DMS53 treated with DMSO at 0.1 percent for 48 hours (cell line): ENCODE measurements around the gene PDE4D.

Source experiments
- DNase-seq: peaks from one replicate; lab custom pipeline; 2025; ENCODE audit not compliant: unreplicated experiment; lab: John Stamatoyannopoulos, UW

The PDE4D gene

DNA sequence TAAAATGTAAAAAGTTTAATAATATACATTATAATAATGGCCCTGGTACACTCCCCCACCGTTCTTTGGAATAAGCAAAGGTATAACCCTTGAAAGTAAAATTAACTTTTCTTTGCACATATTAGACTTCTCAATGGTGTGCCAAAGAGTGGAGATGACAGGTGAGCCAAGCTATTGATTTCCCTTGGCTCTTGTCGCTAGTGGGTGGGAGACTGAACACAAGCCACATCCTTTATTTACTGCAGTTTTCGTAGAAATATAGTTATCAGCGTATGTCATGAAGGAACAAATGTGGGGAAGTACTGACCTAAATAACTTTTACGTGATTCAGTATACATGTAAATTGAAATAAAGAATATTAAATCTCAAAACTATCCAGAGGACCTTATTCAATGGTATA, 761.4 kb downstream of the PDE4D start:
- DNase-seq = no peak

DNA sequence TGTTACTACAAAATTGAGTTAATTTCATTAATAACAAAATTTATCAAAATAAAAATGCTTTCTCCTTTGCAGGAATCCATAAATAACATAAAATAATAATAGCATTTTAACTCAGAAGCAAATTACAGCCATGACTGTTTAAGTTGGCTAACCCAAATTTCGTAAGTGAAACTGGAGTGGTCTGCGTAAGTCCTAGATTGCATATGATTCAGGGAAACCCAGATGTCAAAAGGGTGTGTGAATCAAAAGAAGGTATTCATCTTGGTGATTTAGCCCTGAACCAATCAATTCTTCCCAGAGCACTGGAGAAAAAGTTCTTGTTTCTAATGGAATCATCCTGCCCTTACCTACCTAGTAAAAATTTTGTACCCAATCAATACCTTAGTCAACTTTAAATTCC, 763.1 kb downstream of the PDE4D start:
- DNase-seq = no peak

DNA sequence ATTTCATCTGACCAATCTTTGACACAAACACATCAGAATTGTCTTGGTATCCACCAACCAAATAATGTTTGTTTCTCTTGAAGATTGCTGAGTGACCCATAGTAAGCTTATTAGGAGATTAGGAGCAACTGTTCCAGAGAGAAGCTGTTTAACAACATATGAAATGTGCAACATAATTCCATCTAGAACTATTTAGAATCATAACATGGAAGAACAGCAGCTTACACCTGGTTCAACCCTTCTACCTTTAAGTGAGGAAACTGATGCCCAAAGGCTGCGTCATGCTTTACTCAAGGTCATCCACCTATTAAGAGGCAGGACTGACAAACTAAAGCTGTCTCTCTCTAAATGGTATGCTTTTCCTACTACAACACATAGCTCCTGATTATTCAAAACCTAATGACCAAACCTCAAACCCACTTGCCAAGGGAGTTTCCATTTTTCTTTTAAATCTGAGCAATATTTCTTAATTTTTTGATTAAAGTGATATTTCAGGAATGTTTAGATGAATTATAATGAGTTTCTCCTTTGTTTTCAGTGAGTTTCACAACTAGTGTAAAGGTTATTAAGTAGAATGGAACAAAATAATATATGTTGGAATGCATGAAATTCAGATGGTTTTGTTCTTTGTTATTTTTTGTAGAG, 764.8 kb downstream of the PDE4D start:
- DNase-seq = no peak

GRCh38 chr5:59126708-59127573, 766.6 kb downstream of the PDE4D start:
- peak; percentile 72 for DNase-seq

DNA sequence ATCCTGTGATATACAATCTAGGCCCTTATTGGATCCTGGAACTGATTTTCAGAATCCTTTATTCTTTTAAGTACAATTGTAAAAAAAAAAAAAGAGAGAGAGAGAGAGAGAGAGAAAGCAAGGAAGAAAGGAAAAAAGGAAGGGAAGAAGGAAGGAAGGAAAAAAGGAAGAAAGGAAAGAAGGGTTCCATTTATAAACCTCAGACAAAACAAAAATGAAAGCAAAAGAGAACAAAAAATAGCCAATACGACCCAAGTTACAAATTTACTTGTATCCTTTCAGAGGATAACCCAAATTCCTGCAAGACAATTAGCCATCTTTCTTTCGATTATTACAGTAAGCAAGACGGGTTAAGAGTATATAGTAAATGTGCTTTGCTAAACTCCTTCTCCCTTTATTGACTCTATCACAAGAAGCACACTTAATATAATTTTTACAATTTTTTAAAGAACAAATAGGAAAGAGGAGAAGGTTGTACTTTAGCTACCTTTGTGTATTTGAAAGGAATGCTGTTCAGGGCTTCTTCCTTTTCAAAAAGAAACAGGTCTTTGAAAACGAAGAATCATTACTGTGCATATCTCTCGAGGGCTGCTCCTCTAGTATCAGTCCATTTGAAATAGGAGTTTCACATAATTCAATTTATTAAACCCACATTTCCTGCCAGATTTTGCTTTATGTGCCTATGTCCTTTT, 767.4 kb downstream of the PDE4D start:
- DNase-seq = no peak

DNA sequence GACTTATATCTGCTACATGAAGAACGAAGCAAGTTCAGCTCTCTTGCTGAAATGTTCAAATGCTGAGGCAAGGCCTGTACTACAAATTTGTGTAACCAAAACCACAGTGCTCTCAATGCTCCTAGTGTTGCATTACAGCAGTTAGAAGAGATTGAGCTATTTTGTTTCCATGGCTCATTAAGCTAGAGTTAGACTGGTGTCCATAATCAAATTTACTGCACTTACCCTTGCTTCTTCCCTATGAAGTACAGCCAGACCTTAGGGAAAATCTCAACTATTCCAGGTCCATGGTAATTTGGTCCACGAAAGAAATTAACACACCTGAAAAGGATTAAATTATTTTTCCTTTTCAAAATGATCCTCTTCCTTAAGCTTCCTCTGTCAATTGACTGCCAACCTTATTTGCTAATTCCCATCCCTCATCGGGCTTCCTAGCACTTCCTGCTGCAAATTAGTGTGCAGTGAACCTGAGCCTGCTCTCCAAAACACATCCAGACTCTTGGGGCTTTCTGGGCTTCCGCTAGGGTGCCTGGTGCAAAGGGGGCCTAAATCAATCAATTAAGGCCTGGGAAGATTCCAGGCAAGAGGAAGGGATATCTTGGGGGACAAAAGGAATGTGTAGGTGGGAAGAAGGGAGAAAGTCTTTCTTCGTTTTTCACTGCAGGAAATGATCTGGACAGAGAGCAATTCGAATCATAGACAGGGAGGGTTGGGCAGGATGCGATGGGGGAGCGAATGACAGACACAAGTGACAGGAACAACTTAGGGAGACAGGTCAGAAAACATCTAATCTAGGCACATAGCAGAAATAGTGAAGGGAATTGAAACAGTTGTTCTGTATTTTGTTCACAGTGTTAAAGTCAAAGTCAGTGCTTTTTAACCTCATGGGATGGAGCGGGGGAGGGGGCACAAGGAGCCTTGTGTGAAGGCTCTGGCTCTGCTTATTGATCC, 768.2 kb downstream of the PDE4D start:
- peak; percentile 23 for DNase-seq

DNA sequence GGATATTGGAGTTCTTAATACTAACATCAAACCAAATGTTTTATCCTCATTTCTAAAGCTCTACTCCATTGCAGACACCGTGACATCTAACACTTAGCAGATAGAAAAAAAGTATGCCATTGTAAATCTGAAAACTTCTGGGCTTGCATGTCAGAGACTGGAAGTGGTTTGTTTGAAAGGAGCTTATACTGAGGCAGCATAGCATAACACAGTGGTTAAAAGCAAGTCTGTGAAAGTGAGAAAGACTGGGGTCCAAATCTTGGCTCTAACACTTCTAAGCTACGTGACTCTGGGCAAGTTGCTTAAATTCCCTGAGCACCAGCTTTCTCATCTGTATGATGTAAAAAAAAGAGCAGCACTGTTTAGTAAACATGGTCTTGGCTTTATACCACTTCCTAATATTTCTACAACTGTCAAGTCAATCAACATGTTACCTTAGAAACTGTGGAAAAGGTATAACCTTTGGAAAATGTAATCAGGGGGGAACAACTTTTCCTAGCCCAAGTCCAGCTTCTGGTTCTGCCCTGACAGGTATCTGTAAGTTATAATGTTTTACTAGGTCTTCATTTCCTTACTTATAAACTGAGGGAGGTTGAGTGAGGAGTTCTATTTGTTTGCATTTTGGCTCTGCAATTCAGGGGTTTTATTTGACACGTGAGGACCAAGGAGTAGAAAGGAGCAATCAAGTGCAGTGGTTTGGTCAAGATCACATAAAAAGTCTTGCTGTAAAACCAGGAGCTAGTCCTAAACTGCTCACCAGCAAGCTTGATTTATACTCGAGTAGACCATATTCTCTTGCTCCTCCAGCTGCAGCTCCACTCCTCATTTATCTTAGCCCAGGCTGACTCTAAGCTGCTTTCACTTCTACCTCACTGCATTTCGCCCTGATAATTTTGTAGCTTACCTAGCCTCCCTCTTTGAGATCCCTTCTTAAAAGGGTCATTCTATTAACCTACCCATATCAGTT, 769.6 kb downstream of the PDE4D start:
- DNase-seq = no peak

DNA sequence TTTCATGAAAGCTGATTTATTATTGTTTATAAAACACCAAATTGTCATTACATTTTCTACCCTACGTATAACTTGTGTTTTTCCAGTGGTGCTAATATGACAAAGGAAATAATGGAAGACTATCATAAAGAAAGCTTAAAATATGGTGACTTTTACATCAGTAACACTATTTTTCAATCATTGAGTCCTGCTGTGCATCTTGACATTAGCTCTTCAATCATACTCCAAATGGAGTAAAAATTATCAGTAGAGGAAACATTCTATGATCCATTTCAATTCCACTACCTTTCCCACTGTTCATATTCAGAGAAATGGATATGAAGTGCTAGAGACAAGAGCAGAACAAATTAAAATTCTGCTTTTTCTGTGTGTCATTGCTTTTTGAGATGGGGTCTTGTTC, 774.0 kb downstream of the PDE4D start:
- DNase-seq = no peak

DNA sequence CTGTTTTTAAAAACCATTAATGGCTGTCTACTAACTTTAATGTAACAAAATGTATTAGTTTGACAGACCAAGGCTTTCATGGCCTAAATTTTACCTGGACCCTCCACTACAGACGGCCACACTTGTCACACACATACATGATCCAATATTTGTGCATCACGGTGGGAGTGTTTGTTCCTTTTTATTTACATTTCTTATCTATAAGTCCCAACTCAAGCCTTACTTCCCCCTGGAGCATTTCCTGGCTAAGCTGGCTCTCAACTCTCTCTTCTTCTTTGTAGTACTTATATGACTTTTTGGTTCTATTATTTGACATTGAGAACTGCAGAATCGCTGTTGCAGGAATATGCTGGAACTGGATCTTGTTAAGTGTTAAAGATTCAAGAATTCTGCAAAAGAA, 776.2 kb downstream of the PDE4D start:
- no peak for DNase-seq

DNA sequence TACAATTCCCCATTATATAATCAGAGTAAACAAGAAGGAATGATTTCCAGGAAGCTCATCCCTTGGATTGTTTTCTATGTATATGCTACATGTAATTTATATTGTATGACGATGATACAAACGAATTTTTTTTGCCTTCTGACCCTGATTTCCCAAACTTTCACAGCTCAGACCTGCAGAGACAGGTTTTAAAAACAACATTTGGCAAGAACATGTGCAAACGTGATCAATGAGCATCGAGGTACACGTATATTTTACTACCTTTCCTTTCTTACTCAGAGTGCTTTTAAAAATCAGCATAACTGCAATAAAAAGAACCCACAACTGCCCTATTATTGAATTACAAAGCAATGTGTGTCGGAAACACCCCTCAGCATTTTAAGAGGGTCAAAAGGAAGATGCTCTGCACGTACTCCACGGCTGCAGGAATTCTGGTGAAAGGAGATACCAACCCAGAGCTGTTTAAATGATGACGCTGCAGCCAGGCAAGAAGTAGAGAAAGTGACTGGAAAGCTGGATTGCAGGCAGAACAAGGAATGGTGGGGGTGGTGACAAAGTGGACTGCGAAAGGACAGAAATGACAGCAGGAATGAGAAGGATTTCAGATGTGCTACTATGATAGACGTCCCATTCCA, 777.2 kb downstream of the PDE4D start:
- no peak for DNase-seq

DNA sequence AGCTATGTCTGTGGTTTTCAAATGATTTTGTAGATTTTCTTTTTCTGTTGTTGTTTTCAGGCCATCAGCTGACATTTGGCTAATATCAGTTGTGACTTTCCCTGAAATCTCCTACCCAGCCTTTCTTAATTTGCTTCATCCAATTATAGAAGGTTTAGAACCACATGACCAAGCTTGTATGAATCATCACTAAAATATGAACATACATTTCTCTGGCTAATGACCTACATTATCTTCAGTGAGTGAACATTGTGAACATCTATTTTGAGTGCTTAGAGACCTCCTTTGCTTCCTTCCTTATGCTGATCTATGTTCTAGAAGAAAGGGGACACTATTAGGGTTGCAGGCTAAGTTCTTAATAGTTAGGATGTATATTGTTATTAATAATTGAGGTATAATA, 778.2 kb downstream of the PDE4D start:
- no peak for DNase-seq

DNA sequence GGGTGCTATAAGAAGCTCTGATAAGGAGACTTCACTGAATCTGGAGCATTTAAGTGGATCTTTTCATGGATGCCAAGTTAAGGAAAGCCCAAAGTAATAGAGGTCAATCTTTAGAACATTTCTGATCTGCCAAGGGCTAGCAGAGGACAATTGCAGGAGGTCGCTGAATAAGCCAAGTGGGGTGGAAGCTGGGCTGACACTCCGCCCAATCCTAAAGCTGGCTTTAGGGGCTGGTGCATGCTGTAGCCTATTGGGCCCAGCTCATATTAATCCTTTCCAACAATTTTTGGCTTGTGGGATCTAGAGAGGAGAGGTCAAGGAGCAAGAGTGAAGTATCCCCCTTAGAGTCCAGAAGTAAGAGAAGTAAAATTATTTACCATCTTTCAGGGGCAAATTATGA, 784.1 kb downstream of the PDE4D start:
- no peak for DNase-seq

GRCh38 chr5:59107692-59108091, 785.8 kb downstream of the PDE4D start:
- DNase-seq = no peak

GRCh38 chr5:59104400-59105127, 789.0 kb downstream of the PDE4D start:
- DNase-seq = no peak

GRCh38 chr5:59103303-59103702, 790.2 kb downstream of the PDE4D start:
- no peak for DNase-seq

GRCh38 chr5:59102437-59102836, 791.1 kb downstream of the PDE4D start:
- DNase-seq = no peak

GRCh38 chr5:59100875-59101274, 792.7 kb downstream of the PDE4D start:
- DNase-seq = no peak

DNA sequence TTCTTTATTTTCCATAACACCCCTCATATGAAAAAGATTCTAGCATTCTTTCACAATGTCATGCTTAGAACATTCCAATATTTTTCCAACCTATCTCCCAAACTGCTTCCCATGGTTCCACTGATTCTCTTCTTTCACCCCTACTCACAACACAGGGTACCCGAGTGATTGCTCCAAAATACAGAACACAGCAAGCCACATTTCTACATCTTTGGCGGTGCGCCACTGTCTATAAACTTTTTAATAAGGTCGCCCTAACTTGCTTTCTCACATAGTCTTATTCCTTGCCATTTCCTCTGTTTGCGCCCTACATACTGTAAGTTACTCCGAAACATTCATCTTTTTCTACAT, 793.6 kb downstream of the PDE4D start:
- no peak for DNase-seq
